Measurements from ENCODE around the gene GLMP. TPM values are rescaled to one million over a fixed set of nuclear protein-coding genes. Genes with fewer than 3 reads are reported as not detected.

Gene GLMP
- total and polyA plus RNA-seq, 2 donors = 25.9 to 41.3 TPM

GRCh38 chr1:156281693-156282478, 13.6 kb downstream of the GLMP start:
- no peaks in the 10 kb centered on the region for H3K36me3 ChIP-seq (ENCODE audit: insufficient read depth)
- no peaks in the 10 kb centered on the region for H3K4me1 ChIP-seq (ENCODE audit: insufficient read depth)
- peak overlapping the region; percentile 91 for H3K4me3 ChIP-seq (ENCODE audit: low read depth, low read length)
- 9% methylated on average over 22 of the region's 22 CpGs for WGBS
- DNase-seq (ENCODE audit: extremely low spot score) = no peak
- peak overlapping the region; percentile 44 for H3K27ac ChIP-seq (ENCODE audit: low read depth)

- no peaks in the 10 kb centered on the region for H3K36me3 ChIP-seq (ENCODE audit: insufficient read depth)
- 17% methylated on average over 8 of the region's 8 CpGs for WGBS
- H3K4me1 ChIP-seq (ENCODE audit: insufficient read depth) = no peaks in the 10 kb centered on the region
- no peak for DNase-seq (ENCODE audit: extremely low spot score)
- no peak overlapping the region for H3K4me3 ChIP-seq (ENCODE audit: low read depth, low read length)
- no peak overlapping the region for H3K27ac ChIP-seq (ENCODE audit: low read depth)
These were observed 14.2 kb downstream of the GLMP start for GRCh38 chr1:156281281-156281680.

GRCh38 chr1:156279837-156280236, 15.6 kb downstream of the GLMP start:
- DNase-seq (ENCODE audit: extremely low spot score) = no peak
- no peaks in the 10 kb centered on the region for H3K36me3 ChIP-seq (ENCODE audit: insufficient read depth)
- H3K27ac ChIP-seq (ENCODE audit: low read depth) = no peak overlapping the region
- H3K4me1 ChIP-seq (ENCODE audit: insufficient read depth) = no peaks in the 10 kb centered on the region
- WGBS = 91% methylated on average over 3 of the region's 3 CpGs
- no peak overlapping the region for H3K4me3 ChIP-seq (ENCODE audit: low read depth, low read length)

GRCh38 chr1:156276966-156277381, 18.5 kb downstream of the GLMP start:
- H3K4me3 ChIP-seq (ENCODE audit: low read depth, low read length) = no peak overlapping the region
- WGBS = 87% methylated on average over 6 of the region's 6 CpGs
- DNase-seq (ENCODE audit: extremely low spot score) = no peak
- no peaks in the 10 kb centered on the region for H3K4me1 ChIP-seq (ENCODE audit: insufficient read depth)
- H3K27ac ChIP-seq (ENCODE audit: low read depth) = no peak overlapping the region
- H3K36me3 ChIP-seq (ENCODE audit: insufficient read depth) = peaks cover 10% of the 10 kb centered on the region

GRCh38 chr1:156276532-156276931, 18.9 kb downstream of the GLMP start:
- no peak overlapping the region for H3K27ac ChIP-seq (ENCODE audit: low read depth)
- no peaks in the 10 kb centered on the region for H3K4me1 ChIP-seq (ENCODE audit: insufficient read depth)
- DNase-seq (ENCODE audit: extremely low spot score) = no peak
- peaks cover 10% of the 10 kb centered on the region for H3K36me3 ChIP-seq (ENCODE audit: insufficient read depth)
- H3K4me3 ChIP-seq (ENCODE audit: low read depth, low read length) = no peak overlapping the region

- Histone ChIP-seq H3K4me3 (ENCODE audit: low read depth, low read length) (no peak overlapping the region), H3K36me3 (ENCODE audit: insufficient read depth) (peaks cover 18% of the 10 kb centered on the region)
- WGBS = 94% methylated on average over 3 of the region's 3 CpGs
These were observed 25.2 kb downstream of the GLMP start for GRCh38 chr1:156270314-156270713.

GRCh38 chr1:156268336-156268735, 27.1 kb downstream of the GLMP start:
- Histone ChIP-seq H3K4me3 (ENCODE audit: low read depth, low read length) (no peak overlapping the region), H3K4me1 (ENCODE audit: insufficient read depth) (no peaks in the 10 kb centered on the region), H3K27ac (ENCODE audit: low read depth) (no peak overlapping the region), H3K36me3 (ENCODE audit: insufficient read depth) (peaks cover 14% of the 10 kb centered on the region)
- DNase-seq (ENCODE audit: extremely low spot score) = no peak
- WGBS = 83% methylated on average over 4 of the region's 4 CpGs

More at GRCh38 chr1:156270314-156270713, 25.2 kb downstream of the GLMP start:
- DNase-seq (ENCODE audit: extremely low spot score) = no peak
- H3K4me1 ChIP-seq (ENCODE audit: insufficient read depth) = no peaks in the 10 kb centered on the region
- no peak overlapping the region for H3K27ac ChIP-seq (ENCODE audit: low read depth)

GRCh38 chr1:156266051-156266450, 29.4 kb downstream of the GLMP start:
- WGBS = 92% methylated on average over 13 of the region's 13 CpGs
- Histone ChIP-seq H3K4me3 (ENCODE audit: low read depth, low read length) (no peak overlapping the region), H3K4me1 (ENCODE audit: insufficient read depth) (no peaks in the 10 kb centered on the region), H3K27ac (ENCODE audit: low read depth) (no peak overlapping the region), H3K36me3 (ENCODE audit: insufficient read depth) (peaks cover 11% of the 10 kb centered on the region)
- no peak for DNase-seq (ENCODE audit: extremely low spot score)

GRCh38 chr1:156263288-156263655, 32.2 kb downstream of the GLMP start:
- H3K27ac ChIP-seq (ENCODE audit: low read depth) = no peak overlapping the region
- 92% methylated on average over 9 of the region's 9 CpGs for WGBS
- no peak overlapping the region for H3K4me3 ChIP-seq (ENCODE audit: low read depth, low read length)
- no peaks in the 10 kb centered on the region for H3K4me1 ChIP-seq (ENCODE audit: insufficient read depth)
- H3K36me3 ChIP-seq (ENCODE audit: insufficient read depth) = peaks cover 26% of the 10 kb centered on the region
- DNase-seq (ENCODE audit: extremely low spot score) = no peak

- H3K27ac ChIP-seq (ENCODE audit: low read depth) = no peak overlapping the region
- H3K36me3 ChIP-seq (ENCODE audit: insufficient read depth) = peaks cover 31% of the 10 kb centered on the region
- H3K4me1 ChIP-seq (ENCODE audit: insufficient read depth) = no peaks in the 10 kb centered on the region
- H3K4me3 ChIP-seq (ENCODE audit: low read depth, low read length) = no peak overlapping the region
- no peak for DNase-seq (ENCODE audit: extremely low spot score)
- 84% methylated on average over 9 of the region's 9 CpGs for WGBS
These were observed 32.8 kb downstream of the GLMP start for GRCh38 chr1:156262461-156263287.

GRCh38 chr1:156260896-156261295, 34.6 kb downstream of the GLMP start:
- H3K36me3 ChIP-seq (ENCODE audit: insufficient read depth) = peaks cover 25% of the 10 kb centered on the region
- no peak overlapping the region for H3K4me3 ChIP-seq (ENCODE audit: low read depth, low read length)
- no peak overlapping the region for H3K27ac ChIP-seq (ENCODE audit: low read depth)
- no peaks in the 10 kb centered on the region for H3K4me1 ChIP-seq (ENCODE audit: insufficient read depth)
- no peak for DNase-seq (ENCODE audit: extremely low spot score)
- WGBS = 92% methylated on average over 2 of the region's 2 CpGs

GRCh38 chr1:156259805-156260204, 35.7 kb downstream of the GLMP start:
- 42% methylated on average over 3 of the region's 3 CpGs for WGBS
- Histone ChIP-seq H3K36me3 (ENCODE audit: insufficient read depth) (peaks cover 22% of the 10 kb centered on the region), H3K4me3 (ENCODE audit: low read depth, low read length) (no peak overlapping the region), H3K4me1 (ENCODE audit: insufficient read depth) (no peaks in the 10 kb centered on the region), H3K27ac (ENCODE audit: low read depth) (no peak overlapping the region)
- DNase-seq (ENCODE audit: extremely low spot score) = no peak

GRCh38 chr1:156258859-156259258, 36.6 kb downstream of the GLMP start:
- WGBS = 94% methylated on average over 8 of the region's 8 CpGs
- Histone ChIP-seq H3K36me3 (ENCODE audit: insufficient read depth) (peaks cover 22% of the 10 kb centered on the region), H3K27ac (ENCODE audit: low read depth) (no peak overlapping the region), H3K4me3 (ENCODE audit: low read depth, low read length) (no peak overlapping the region), H3K4me1 (ENCODE audit: insufficient read depth) (no peaks in the 10 kb centered on the region)
- DNase-seq (ENCODE audit: extremely low spot score) = no peak

- H3K36me3 ChIP-seq (ENCODE audit: insufficient read depth) = peaks cover 21% of the 10 kb centered on the region
- no peaks in the 10 kb centered on the region for H3K4me1 ChIP-seq (ENCODE audit: insufficient read depth)
- no peak overlapping the region for H3K27ac ChIP-seq (ENCODE audit: low read depth)
- H3K4me3 ChIP-seq (ENCODE audit: low read depth, low read length) = no peak overlapping the region
- WGBS = 87% methylated on average over 2 of the region's 2 CpGs
- no peak for DNase-seq (ENCODE audit: extremely low spot score)
These were observed 37.8 kb downstream of the GLMP start for GRCh38 chr1:156257711-156258110.
